Measurements from ENCODE around the gene CEP135.

DNA sequence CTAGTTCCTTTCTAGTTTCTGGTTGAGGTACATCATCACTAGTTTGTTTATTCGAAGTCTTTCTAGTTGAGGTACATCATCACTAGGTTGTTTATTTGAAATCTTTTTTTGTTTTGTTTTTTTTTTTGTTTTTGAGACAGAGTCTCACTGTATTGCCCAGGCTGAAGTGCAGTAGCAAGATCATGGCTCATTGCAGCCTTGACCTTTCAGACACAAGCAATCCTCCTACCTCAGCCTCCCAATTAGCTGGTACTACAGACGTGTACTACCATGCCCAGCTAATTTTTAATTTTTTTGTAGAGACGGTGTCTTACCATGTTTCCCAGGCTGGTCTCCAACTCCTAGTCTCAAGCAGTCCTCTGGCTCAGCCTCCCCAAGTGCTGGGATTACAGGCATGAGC is 54.9 kb downstream of the CEP135 start:
- TF ChIP-seq, protein P1, sequence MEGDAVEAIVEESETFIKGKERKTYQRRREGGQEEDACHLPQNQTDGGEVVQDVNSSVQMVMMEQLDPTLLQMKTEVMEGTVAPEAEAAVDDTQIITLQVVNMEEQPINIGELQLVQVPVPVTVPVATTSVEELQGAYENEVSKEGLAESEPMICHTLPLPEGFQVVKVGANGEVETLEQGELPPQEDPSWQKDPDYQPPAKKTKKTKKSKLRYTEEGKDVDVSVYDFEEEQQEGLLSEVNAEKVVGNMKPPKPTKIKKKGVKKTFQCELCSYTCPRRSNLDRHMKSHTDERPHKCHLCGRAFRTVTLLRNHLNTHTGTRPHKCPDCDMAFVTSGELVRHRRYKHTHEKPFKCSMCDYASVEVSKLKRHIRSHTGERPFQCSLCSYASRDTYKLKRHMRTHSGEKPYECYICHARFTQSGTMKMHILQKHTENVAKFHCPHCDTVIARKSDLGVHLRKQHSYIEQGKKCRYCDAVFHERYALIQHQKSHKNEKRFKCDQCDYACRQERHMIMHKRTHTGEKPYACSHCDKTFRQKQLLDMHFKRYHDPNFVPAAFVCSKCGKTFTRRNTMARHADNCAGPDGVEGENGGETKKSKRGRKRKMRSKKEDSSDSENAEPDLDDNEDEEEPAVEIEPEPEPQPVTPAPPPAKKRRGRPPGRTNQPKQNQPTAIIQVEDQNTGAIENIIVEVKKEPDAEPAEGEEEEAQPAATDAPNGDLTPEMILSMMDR (IDR thresholded peaks at IDR 0.05), result no peak
- TF ChIP-seq RCOR1 (IDR thresholded peaks at IDR 0.05; ENCODE audit: low read length) (no peak), RAD21 (IDR thresholded peaks at IDR 0.05; ENCODE audit: low read length) (no peak), SMC3 (IDR thresholded peaks at IDR 0.05; ENCODE audit: low read depth, low read length) (no peak), POLR2AphosphoS5 (IDR thresholded peaks at IDR 0.05; ENCODE audit: low read depth, low read length) (no peak), FOXJ3 (CRISPR knock-in tag; IDR thresholded peaks at IDR 0.05) (no peak)
- TF ChIP-seq, protein P2, sequence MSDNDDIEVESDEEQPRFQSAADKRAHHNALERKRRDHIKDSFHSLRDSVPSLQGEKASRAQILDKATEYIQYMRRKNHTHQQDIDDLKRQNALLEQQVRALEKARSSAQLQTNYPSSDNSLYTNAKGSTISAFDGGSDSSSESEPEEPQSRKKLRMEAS (IDR thresholded peaks at IDR 0.05; ENCODE audit: low read depth), result no peak

Measured in SK-N-SH (cell line).